GM21528 (cell line): ENCODE results near the gene STIM1.

Source experiments
- ATAC-seq: cut with Tn5 transposase; IDR thresholded peaks from one replicate; pipeline ENCODE4 v1.9.1; 2021; ENCODE audit warnings: mild to moderate bottlenecking, moderate library complexity; ENCODE audit not compliant: unreplicated experiment, low FRiP score

STIM1 gene

GRCh38 chr11:3942956-3943497 is 87.6 kb downstream of the STIM1 start:
- ATAC-seq: no peak

- no peak for ATAC-seq
These were observed 88.7 kb downstream of the STIM1 start for GRCh38 chr11:3944198-3944597.

DNA sequence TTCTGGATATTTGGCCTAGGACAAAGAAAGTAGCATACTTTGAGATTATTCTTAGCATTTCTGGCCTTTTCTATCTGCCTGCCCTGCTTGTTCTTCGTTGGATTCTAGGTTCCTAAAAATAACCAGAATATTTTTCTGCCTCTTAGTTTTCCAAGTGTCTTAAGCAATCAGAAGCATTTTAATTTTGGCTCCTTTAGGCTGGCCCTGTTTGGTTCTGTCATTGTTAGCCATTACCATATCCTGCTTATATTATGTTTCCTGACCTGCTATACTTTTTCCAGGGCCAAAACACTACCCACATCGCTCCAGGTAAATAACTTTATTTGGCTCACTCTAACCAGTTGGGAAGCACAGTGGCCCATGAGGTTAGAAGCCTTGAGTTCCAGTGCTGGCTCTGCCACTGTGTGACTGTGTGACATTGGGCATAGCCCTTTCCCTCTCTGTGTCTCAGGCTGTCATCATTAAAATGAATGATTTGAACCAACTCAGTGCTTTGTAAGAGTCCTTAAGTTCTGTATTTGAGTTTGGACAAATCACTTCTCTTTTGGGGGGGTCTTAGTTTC is 91.1 kb downstream of the STIM1 start:
- ATAC-seq: no peak

GRCh38 chr11:3947061-3947460 is 91.6 kb downstream of the STIM1 start:
- ATAC-seq: peak; percentile 67

- ATAC-seq: peak; percentile 87
These were observed 93.7 kb downstream of the STIM1 start for GRCh38 chr11:3949125-3949524.

GRCh38 chr11:3950996-3951660 is 95.7 kb downstream of the STIM1 start:
- no peak for ATAC-seq

GRCh38 chr11:3952715-3953114 is 97.3 kb downstream of the STIM1 start:
- ATAC-seq: no peak

- ATAC-seq: no peak
These were observed 97.9 kb downstream of the STIM1 start for GRCh38 chr11:3953327-3953726.

GRCh38 chr11:3954448-3955298 is 99.2 kb downstream of the STIM1 start:
- ATAC-seq: no peak

DNA sequence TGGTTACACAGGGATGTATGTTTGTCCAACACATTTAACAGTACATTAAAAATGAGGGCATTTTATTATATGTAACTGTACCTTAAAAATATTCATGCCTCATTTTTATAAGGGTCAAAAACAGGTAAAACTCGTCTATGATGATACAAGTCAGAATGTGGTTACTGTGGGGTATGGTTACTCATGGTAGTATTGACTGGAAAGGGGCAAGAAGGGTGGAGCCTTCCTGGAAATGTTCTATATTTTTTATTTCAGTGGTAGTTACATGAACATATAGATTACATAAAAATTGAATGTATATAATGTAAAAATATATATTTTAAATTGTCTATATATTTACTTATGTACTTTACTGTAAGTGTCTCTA is 99.8 kb downstream of the STIM1 start:
- ATAC-seq: no peak

DNA sequence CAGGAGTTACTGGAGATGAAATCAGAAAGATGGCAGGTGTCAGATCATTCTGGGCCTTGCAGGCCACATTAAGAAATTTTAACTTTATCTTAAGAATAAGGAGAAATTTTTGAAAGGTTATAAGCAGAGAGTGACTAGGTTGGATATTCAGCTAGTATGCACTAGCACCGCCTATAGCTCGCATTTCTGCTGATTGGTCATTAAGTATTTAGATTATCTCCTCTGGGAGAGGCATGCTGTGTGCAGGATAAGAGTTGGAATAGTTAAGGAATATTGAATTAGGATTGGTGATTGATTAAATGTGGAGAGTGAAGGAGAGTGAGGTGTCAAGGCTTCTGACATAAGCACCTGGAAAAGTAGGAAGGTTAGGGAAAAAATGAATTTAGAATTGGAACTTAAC is 100.6 kb downstream of the STIM1 start:
- ATAC-seq: no peak

- ATAC-seq: no peak
These were observed 101.3 kb downstream of the STIM1 start for GRCh38 chr11:3956748-3957147.

- ATAC-seq: no peak
These were observed 102.0 kb downstream of the STIM1 start for GRCh38 chr11:3957437-3957836.

DNA sequence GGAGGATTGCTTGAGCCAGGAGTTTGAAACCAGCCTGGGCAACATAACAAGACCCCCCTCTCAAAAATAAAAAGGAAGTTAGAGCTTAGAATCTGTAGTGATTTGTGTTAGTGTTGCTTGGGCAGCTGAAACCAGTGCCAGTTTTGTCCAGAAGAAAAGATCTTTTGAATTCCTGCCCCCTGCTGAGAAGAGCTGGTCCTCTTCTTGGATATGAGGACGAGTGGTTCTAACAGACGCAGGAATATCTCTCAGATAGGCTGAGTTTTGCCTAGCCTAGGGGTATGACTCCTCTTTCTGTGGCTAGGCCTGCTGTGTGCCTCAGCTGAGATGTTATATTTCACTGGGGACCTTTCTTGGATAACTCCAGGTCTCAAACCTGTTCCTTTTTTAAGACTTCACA is 102.8 kb downstream of the STIM1 start:
- ATAC-seq: no peak

DNA sequence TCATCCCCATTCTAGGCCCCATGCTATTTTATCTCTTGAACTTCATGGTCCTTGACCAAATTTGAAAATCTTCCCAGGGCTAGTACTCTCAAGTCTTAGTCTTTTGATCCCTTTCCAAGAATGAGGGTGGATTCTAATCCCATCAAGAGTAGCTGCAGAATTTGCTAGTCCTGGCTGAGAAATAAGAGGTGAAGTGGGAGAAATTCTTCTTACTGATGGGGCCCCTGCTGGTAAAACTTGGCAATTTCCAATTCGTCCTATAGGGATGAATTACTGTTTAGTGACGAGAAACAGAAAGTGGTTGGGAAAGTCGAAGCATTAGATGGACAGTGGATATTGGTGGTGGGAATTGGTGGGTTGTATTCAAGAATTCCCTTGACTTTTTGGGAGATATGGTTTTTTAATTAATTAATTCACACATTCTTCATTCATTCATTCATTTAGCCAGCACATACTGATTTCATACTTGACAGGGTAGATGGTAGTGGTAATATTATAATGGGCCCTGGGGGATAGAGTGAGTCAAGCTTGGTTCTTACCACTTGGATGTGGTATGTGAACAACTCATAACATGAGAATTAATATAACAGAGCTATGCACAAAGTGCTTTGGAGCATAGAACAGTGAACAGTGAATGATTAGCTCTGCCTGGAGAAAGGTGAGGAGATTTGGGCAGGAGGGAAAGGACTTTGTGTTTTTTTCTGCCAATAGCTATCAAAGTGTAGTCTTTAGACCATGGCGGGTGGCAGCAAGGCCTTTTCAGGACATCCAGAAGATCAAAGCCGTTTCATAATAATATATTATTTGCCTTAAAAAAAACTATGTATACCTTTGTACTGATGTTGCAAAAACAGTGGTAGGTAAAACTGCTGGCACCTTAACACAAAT is 103.8 kb downstream of the STIM1 start:
- no peak for ATAC-seq

DNA sequence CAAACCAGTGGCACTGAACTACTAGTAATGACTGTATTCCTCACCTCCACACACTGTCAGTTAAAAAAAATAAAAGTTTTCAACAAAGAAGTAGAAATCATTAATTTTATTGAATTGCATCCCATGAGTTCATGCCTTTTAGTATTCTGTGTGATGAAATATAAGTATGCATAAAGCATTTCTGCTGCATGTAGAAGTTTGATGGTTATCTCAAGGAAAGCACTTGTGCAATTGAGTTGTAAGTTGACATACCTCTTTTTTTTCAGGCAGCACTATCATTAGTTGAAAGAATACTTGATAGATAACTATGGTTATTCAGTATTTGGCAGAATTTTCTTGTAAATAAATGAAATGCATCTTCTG is 104.4 kb downstream of the STIM1 start:
- ATAC-seq: no peak

- no peak for ATAC-seq
These were observed 107.0 kb downstream of the STIM1 start for GRCh38 chr11:3962406-3962840.

DNA sequence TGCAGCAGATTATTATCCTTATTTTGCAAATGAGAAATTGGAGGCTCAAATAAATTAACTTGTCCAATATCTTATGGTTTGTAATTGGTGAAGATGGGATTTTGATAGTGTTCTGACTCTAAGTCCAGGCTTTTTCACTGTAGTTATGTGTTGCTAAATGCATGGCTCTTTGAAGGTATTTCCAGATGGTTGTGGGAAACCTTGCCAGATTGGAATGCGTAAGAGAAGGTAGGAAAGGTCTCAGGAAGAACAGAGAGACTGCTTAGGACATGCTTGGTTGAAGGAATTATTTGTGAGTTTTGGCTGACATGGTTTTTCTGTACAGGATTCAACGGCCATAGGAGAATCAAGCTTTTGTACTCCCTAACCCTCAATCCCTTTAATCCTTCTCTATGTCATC is 108.6 kb downstream of the STIM1 start:
- no peak for ATAC-seq

DNA sequence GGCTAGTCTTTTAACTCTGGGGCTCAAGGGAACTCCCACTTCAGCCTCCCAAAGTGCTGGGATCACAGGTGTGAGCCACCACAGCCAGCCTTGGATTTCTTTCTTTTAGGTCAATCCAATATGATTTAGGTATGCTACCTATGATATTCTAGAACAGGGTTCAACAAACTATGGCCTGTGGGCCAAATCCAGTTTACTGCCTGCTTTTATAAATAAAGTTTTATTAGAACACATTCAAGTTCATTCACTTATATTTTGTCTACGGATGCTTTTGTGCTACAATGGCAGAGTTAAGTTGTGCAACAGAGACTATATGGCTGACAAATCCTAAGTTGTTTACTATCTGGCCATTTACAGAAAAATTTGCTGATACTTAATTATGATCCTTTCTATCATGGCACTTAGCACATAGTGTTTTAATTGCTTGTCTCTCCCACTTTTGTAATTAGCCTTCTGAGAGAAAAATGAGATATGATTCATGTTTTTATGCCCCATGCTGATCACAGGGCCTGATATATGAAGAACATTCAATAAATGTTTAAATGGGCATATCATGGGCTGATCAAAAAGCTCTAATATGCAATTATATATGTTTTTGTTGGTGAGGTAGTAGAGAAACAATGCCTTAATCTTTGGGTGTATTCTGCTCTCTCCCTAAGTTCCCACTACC is 109.6 kb downstream of the STIM1 start:
- no peak for ATAC-seq

- no peak for ATAC-seq
These were observed 112.2 kb downstream of the STIM1 start for GRCh38 chr11:3967695-3968094.
